K562 (cell line): ENCODE results near the gene HSP90AA1. TPM values are rescaled to one million over a fixed set of nuclear protein-coding genes. Genes with fewer than 3 reads are reported as not detected.

ENCODE experiments used
- BRD9 ChIP-seq: fragments of 450-650 bp; IDR thresholded peaks from 2 replicates; pipeline ENCODE4 v1.6.1; 2018; ENCODE audit warnings: low read depth; ENCODE audit not compliant: partially characterized antibody
- CCNT2 ChIP-seq: IDR thresholded peaks from 2 replicates; pipeline ENCODE4 v1.6.1; 2011; ENCODE audit warnings: borderline replicate concordance, low read depth, mild to moderate bottlenecking, moderate library complexity, mixed read lengths, low read length; ENCODE audit not compliant: insufficient read length; ENCODE audit errors: extremely low read depth
- CREB3L1 ChIP-seq: fragments of 450-650 bp; IDR thresholded peaks from 2 replicates; pipeline ENCODE4 v1.6.1; 2014; ENCODE audit warnings: low read depth, mild to moderate bottlenecking, moderate library complexity, borderline replicate concordance
- EP400 ChIP-seq: fragments of 450-650 bp; IDR thresholded peaks from 2 replicates; pipeline ENCODE4 v1.6.1; 2017; ENCODE audit warnings: antibody characterized with exemption, mild to moderate bottlenecking, moderate library complexity
- HDAC6 ChIP-seq: IDR thresholded peaks from 2 replicates; pipeline ENCODE4 v1.6.1; 2012; ENCODE audit warnings: low read depth, mild to moderate bottlenecking, control low read depth, inconsistent platforms, low read length, moderate library complexity
- HMG20A ChIP-seq: fragments of 450-650 bp; formaldehyde crosslinking; conservative IDR thresholded peaks from 2 replicates; pipeline ENCODE4 v1.4.0; 2020; ENCODE audit warnings: mild to moderate bottlenecking, mixed read lengths
- HMGN3 ChIP-seq: IDR thresholded peaks from 2 replicates; pipeline ENCODE4 v1.6.1; 2011; ENCODE audit warnings: borderline replicate concordance, low read depth, mild to moderate bottlenecking, mixed read lengths, low read length; ENCODE audit not compliant: insufficient read length; ENCODE audit errors: extremely low read depth
- KLF16 ChIP-seq: IDR thresholded peaks from 2 replicates; pipeline ENCODE4 v1.6.1; 2016; ENCODE audit warnings: antibody characterized with exemption
- L3MBTL2 ChIP-seq: fragments of 450-650 bp; IDR thresholded peaks from 2 replicates; pipeline ENCODE4 v1.6.1; 2016; ENCODE audit warnings: mild to moderate bottlenecking, moderate library complexity
- POLR2G ChIP-seq: fragments of 200-400 bp; formaldehyde crosslinking; IDR thresholded peaks from 2 replicates; pipeline ENCODE4 v1.6.1; 2017; ENCODE audit warnings: low read depth, mild to moderate bottlenecking, antibody characterized with exemption, low read length, moderate library complexity
- SMAD3 ChIP-seq: fragments of 450-650 bp; formaldehyde crosslinking; conservative IDR thresholded peaks from 2 replicates; pipeline ENCODE4 v1.4.0; 2020; ENCODE audit warnings: mild to moderate bottlenecking
- SNIP1 ChIP-seq: fragments of 450-650 bp; IDR thresholded peaks from 2 replicates; pipeline ENCODE4 v1.7.1; 2017; ENCODE audit warnings: low read depth, mild to moderate bottlenecking
- TAF9B ChIP-seq: fragments of 450-650 bp; IDR thresholded peaks from 2 replicates; pipeline ENCODE4 v1.6.1; 2018; ENCODE audit warnings: mild to moderate bottlenecking; ENCODE audit not compliant: partially characterized antibody
- TARDBP ChIP-seq: fragments of 450-650 bp; IDR thresholded peaks from 2 replicates; pipeline ENCODE4 v1.6.1; 2016
- ZBTB49 ChIP-seq: sonication (generic); formaldehyde crosslinking; IDR thresholded peaks from 2 replicates; pipeline ENCODE4 v1.8.0; 2022; ENCODE audit warnings: missing genetic modification reagents, mild to moderate bottlenecking, borderline replicate concordance
- ZBTB9 ChIP-seq: fragments of 450-650 bp; formaldehyde crosslinking; IDR thresholded peaks from 2 replicates; pipeline ENCODE4 v1.4.0; 2020; ENCODE audit warnings: mild to moderate bottlenecking, moderate library complexity
- ZNF24 ChIP-seq: fragments of 450-650 bp; IDR thresholded peaks from 2 replicates; pipeline ENCODE4 v1.6.1; 2016
- ZNF41 ChIP-seq: fragments of 250-450 bp; sonication (Bioruptor Pico); conservative IDR thresholded peaks from 2 replicates; pipeline ENCODE4 v1.4.0; 2020; ENCODE audit warnings: mild to moderate bottlenecking
- ZNF592 ChIP-seq: fragments of 450-650 bp; IDR thresholded peaks from 2 replicates; pipeline ENCODE4 v1.6.1; 2017; ENCODE audit warnings: antibody characterized with exemption, mild to moderate bottlenecking
- polyA plus RNA-seq, 8 experiments: library from polyadenylated mRNA; depleted of rRNA in 4 of 8; stranded (reverse) in 5 of 8; unstranded in 3 of 8; fragments of >200 nt; fragmentation: Nextera tagmentation in 2 of 8; fragmentation: Illumina TruSeq in 1 of 8; extraction: Ambion mirVana in 2 of 8; extraction: Trizol in 1 of 8; gene quantifications; 2 replicates each; pipeline versions ENCODE4 v1.2.1 to v1.2.3, GENCODE V29; 2011 to 2014; ENCODE audit warnings: inconsistent platforms in 1 of 8, missing spikeins in 1 of 8
- total RNA-seq, 7 experiments: library from RNA; depleted of rRNA in 6 of 7; stranded (reverse); fragments of >200 nt in 6 of 7; fragmentation: Illumina TruSeq in 2 of 7; extraction: Trizol in 2 of 7; gene quantifications; 2 replicates each; pipeline versions ENCODE4 v1.2.1 to v1.2.3, GENCODE V29; 2011 to 2021; ENCODE audit warnings: low replicate concordance in 1 of 7

Gene HSP90AA1
- total and polyA plus RNA-seq, 9 of the 15 experiments (the other 6 are each of a cell fraction or from before 2014, with no cell fraction given) = 377 to 1,731 (median 879) TPM

DNA sequence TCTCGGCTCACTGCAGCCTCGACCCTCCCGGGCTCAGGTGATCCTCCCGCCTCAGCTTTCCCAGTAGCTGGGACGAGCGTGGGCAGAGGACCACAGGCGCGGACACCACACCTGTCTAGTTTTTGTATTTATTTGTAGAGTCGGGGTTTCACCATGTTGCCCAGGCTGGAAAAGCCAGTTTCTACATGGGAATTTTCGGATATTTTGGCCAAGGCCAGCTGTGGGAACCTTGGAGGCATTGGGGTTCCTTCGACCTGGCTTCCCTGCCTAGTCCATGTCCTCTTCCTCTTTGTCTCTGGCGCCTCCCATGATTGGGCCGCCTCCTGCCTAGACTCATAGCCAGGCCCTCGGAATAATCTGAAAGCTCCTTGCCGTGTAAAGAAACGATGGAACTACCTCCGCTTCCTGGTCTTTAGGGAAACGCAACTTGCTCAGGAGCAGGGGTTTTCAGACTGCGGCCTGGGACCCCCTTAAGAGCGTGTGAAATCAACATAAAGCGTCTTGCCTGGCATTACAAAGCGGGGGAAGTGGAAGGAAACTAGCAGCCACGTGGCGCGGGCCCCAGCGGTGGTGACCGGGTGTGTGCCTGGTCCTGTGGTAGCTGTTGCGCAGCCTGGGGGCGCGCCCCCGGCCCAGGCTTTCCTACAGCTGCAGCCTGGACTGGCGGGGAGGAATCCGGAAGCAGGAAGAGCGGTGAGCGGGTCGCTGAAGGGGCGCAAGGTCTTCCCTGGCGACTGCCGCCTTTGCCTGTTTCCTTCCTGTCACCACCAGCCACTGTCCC is 1.4 kb upstream of the HSP90AA1 start (continued):
- TF ChIP-seq HMGN3 = peak; percentile 37
- no peak for TF ChIP-seq TARDBP
- peak; percentile 75 for TF ChIP-seq POLR2G
- no peak for TF ChIP-seq ZNF24
- TF ChIP-seq CREB3L1 = peak; percentile 87; the same call in 1 of the 2 replicates
- TF ChIP-seq BRD9 = no peak
- TF ChIP-seq SNIP1 = peak; percentile 77
- TF ChIP-seq CCNT2 = no peak
- TF ChIP-seq HMG20A (CRISPR knock-in tag) = no peak
- peak; percentile 78 for TF ChIP-seq EP400
- TF ChIP-seq ZBTB49 (CRISPR knock-in tag) = no peak
- peak; percentile 98 for TF ChIP-seq ZNF592
- no peak for TF ChIP-seq KLF16
- no peak for TF ChIP-seq HDAC6
- no peak for TF ChIP-seq SMAD3 (CRISPR knock-in tag)
- TF ChIP-seq TAF9B = no peak
- TF ChIP-seq ZBTB9 = no peak
- TF ChIP-seq L3MBTL2 = peak; percentile 98
- TF ChIP-seq ZNF41 (CRISPR knock-in tag) = no peak
